Prostate gland (tissue), 2 donors: ENCODE results near the gene WDR83.

ENCODE experiments used
- POLR2AphosphoS5 ChIP-seq: sonication (generic); formaldehyde crosslinking; IDR thresholded peaks from one replicate; pipeline ENCODE4 v1.6.1; 2017; ENCODE audit warnings: antibody characterized with exemption
- TF ChIP-seq, protein P1 (sequence below), 4 experiments: fragments of 200-600 bp in 2 of 4; fragments of 450-650 bp in 2 of 4; sonication (generic) in 2 of 4; IDR thresholded peaks; 1 replicate in 3 of 4; 2 replicates in 1 of 4; pipeline ENCODE4 v1.5.1; 2016 to 2019; ENCODE audit warnings: antibody characterized with exemption in 4 of 4, mild to moderate bottlenecking in 2 of 4, moderate library complexity in 2 of 4

DNA sequence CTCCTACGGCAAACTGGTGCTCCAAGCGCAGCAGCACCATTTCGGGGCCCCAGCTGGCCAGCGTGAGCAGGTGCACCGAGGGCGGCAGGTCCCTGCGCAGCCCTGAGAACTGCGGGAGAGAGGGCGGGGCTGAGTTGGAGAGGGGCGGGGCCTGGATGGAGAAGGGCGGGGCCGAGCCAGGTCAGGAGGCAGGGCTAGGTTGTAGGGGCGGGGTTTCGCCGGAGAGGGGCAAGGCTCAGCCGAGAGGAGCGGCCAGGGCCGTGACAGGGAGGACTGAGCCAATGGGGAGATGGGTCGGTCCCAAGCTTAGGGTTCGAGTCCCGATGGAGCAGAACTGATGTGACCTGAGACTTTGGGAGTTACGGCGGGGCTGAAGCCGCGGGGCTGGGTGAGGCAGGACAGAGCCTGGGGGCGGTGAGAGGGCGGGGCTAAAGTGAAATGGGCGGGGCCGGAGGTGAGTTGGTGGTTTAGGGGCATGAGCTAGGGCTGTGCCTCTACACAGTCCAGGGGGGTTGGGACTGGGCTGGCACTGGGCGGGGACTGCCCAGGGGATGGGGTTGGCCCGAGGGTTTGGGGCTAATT lies 19.0 kb upstream of the WDR83 start:
- no peak for TF ChIP-seq POLR2AphosphoS5
- TF ChIP-seq, protein P1, sequence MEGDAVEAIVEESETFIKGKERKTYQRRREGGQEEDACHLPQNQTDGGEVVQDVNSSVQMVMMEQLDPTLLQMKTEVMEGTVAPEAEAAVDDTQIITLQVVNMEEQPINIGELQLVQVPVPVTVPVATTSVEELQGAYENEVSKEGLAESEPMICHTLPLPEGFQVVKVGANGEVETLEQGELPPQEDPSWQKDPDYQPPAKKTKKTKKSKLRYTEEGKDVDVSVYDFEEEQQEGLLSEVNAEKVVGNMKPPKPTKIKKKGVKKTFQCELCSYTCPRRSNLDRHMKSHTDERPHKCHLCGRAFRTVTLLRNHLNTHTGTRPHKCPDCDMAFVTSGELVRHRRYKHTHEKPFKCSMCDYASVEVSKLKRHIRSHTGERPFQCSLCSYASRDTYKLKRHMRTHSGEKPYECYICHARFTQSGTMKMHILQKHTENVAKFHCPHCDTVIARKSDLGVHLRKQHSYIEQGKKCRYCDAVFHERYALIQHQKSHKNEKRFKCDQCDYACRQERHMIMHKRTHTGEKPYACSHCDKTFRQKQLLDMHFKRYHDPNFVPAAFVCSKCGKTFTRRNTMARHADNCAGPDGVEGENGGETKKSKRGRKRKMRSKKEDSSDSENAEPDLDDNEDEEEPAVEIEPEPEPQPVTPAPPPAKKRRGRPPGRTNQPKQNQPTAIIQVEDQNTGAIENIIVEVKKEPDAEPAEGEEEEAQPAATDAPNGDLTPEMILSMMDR (IDR thresholded peaks at IDR 0.05) = no peak
